ENCODE measurements around the gene SFXN2. TPM values are rescaled to one million over a fixed set of nuclear protein-coding genes. Genes with fewer than 3 reads are reported as not detected.

Gene SFXN2
- total RNA-seq, 1 donor from 2014 or later, result 6.3 TPM

DNA sequence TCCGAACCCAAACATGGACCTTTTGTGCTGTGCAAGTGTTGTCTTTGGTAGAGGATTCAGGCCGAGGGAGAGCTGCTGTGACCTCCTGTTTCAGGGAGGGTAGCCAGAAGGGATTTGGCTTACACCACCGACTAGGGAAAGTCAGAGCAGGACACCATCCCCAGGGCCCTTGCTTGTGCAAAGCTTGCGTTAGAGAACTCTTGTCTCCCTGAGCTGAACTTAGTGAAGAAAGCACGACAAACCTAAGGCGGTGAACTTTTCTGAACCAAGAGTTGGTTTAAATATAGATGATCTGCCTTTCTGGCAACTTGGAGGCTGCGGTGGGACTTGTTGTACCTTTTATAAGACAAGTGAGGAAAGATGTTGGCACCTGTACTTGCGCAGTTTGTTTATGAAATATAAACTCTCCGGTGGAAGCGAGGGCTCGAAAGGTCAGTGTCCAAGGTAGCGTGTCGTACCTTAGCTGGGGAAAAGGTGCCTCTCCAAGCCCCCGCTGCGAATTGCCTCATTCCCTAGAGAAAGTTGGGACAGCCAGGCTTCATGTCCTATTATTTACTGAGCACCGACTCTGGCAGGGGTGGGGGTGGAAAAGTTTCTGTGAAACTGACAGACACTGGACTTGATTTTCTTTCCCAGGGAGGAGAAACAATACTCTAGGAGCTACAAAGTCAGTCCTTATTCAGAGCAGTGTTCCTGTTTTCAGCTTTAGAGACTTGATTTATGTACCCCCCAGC, 60.9 kb downstream of the SFXN2 start:
- H3K27ac Mint-ChIP-seq (ENCODE audit: unreplicated experiment), result peak overlapping the region; percentile 93
- peaks cover 5% of the 10 kb centered on the region for H3K36me3 Mint-ChIP-seq (ENCODE audit: low read depth, unreplicated experiment)

DNA sequence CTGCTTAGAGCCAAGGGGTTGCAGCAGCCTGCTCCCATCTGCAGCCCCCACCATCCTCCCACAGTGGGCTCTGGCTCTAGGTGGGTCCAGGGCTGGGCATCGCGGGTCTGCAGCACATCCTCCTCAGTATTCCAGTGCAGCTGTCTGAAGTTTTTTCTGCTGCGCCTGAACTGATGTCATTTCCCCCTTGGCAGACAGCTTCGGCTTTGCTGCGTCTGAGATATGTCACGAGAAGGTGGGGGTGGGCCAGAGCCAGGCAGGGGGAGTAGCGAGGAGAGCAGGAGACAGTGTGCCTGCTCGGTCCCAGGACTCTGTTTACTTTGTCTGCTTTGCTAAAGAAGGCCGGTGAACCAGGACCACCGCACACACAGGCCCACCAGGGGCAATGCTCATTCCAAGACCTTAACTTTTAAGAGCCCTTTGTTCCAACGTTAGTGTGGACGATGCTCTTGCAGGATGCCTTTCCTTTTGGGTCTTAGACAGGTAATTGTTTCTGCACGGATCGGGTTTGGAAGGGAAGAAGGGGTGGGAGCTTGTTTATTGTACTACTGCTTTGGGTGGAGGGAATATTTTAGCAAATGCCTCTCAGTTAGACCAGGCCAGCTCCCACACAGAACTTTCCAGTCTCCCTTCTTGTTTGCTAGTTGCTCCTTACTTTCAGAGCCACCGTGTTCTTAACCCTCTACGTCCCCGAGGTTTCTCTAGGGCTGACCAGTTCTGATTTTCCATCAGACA, 61.7 kb downstream of the SFXN2 start:
- Mint-ChIP-seq H3K27ac (ENCODE audit: unreplicated experiment) (peak overlapping the region; percentile 93), H3K4me1 (ENCODE audit: unreplicated experiment) (peaks cover 53% of the 10 kb centered on the region), H3K9me3 (ENCODE audit: unreplicated experiment) (no peaks in the 10 kb centered on the region), H3K4me3 (ENCODE audit: unreplicated experiment) (peak overlapping the region; percentile 71), H3K27me3 (ENCODE audit: unreplicated experiment) (peaks cover 2% of the 10 kb centered on the region), H3K36me3 (ENCODE audit: low read depth, unreplicated experiment) (peaks cover 5% of the 10 kb centered on the region)
- peak; percentile 41 for DNase-seq (ENCODE audit: low spot score)
- TF ChIP-seq, protein P1, sequence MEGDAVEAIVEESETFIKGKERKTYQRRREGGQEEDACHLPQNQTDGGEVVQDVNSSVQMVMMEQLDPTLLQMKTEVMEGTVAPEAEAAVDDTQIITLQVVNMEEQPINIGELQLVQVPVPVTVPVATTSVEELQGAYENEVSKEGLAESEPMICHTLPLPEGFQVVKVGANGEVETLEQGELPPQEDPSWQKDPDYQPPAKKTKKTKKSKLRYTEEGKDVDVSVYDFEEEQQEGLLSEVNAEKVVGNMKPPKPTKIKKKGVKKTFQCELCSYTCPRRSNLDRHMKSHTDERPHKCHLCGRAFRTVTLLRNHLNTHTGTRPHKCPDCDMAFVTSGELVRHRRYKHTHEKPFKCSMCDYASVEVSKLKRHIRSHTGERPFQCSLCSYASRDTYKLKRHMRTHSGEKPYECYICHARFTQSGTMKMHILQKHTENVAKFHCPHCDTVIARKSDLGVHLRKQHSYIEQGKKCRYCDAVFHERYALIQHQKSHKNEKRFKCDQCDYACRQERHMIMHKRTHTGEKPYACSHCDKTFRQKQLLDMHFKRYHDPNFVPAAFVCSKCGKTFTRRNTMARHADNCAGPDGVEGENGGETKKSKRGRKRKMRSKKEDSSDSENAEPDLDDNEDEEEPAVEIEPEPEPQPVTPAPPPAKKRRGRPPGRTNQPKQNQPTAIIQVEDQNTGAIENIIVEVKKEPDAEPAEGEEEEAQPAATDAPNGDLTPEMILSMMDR (IDR thresholded peaks at IDR 0.05; ENCODE audit: unreplicated experiment), result no peak

More for the DNA sequence above, 60.9 kb downstream of the SFXN2 start:
- no peak for DNase-seq (ENCODE audit: low spot score)
- TF ChIP-seq, protein P1 (IDR thresholded peaks at IDR 0.05; ENCODE audit: unreplicated experiment), result no peak
- Mint-ChIP-seq H3K9me3 (ENCODE audit: unreplicated experiment) (no peaks in the 10 kb centered on the region), H3K27me3 (ENCODE audit: unreplicated experiment) (peaks cover 2% of the 10 kb centered on the region), H3K4me1 (ENCODE audit: unreplicated experiment) (peaks cover 46% of the 10 kb centered on the region), H3K4me3 (ENCODE audit: unreplicated experiment) (no peak overlapping the region)

DNA sequence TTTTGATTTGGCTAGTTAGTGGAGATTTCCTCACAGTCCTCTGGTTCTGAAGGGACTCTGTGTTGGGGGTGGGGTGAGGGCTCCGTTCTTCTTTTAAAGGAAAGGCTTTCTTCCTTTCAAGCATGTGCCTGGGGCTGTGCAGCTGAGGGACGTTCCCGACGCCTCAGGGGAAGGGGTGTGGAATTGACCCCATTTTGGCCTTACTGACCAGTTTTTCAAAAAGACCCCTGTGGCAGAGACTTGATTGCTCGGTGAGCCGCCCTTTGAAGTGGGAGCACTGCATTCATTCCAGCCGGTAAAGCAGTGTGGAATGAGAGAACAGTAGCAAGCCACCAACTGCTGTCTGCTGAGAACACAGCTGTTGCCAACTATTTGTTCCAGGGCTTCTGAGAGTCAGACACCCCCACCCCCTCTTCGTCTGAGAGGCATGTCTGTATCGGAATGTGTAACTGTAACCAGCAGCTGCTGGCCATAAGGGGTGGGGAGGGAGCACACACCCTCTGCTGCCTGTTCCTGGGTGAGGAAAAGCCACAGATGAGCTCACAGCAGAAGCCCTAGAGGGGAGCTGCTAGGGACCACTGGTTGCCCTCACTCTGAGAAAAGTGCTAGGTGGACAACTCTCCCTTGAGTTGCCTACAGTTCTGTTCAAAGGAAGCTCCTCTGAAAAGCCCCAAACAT, 62.5 kb downstream of the SFXN2 start:
- no peak overlapping the region for H3K4me3 Mint-ChIP-seq (ENCODE audit: unreplicated experiment)
- DNase-seq (ENCODE audit: low spot score), result peak; percentile 29
- H3K9me3 Mint-ChIP-seq (ENCODE audit: unreplicated experiment), result no peaks in the 10 kb centered on the region
- peak overlapping the region; percentile 93 for H3K27ac Mint-ChIP-seq (ENCODE audit: unreplicated experiment)
- peaks cover 5% of the 10 kb centered on the region for H3K36me3 Mint-ChIP-seq (ENCODE audit: low read depth, unreplicated experiment)
- peaks cover 57% of the 10 kb centered on the region for H3K4me1 Mint-ChIP-seq (ENCODE audit: unreplicated experiment)
- TF ChIP-seq, protein P1 (IDR thresholded peaks at IDR 0.05; ENCODE audit: unreplicated experiment), result no peak
- peaks cover 2% of the 10 kb centered on the region for H3K27me3 Mint-ChIP-seq (ENCODE audit: unreplicated experiment)

DNA sequence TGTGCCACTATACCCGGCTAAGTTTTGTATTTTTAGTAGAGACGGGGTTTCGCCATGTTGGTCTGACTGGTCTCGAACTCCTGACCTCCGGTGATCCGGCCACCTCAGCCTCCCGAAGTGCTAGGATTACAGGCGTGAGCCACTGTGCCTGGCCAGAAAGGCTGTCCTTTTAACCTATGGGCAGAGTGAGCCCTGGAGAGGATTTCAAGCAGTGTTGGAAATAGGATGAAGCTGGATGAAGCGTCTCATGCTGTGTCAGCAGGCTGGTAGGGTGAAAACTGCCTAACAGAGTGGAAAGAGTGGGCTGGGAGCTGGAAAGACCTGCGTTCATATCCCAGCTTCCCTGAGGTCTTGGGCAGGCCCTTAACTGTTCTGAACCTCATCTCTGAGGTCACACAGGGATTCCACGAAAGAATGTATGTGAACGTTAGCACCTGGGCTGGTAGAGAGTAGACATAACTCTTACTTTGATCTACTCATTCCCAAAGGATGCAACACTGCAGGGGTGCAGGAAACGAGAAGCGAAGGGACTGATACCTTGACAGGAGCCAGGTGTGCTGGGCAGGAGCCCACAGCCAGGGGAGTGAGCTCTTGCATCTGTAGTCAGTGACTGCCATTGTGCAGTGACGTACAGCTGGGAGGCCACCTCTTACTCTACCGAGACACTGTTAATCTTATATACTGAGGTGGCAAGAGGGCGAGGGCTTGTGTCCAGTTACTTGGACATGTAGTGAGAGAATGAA, 63.4 kb downstream of the SFXN2 start:
- TF ChIP-seq, protein P1 (IDR thresholded peaks at IDR 0.05; ENCODE audit: unreplicated experiment), result no peak
- DNase-seq (ENCODE audit: low spot score), result no peak
- Mint-ChIP-seq H3K4me3 (ENCODE audit: unreplicated experiment) (peak overlapping the region; percentile 37), H3K27me3 (ENCODE audit: unreplicated experiment) (peaks cover 2% of the 10 kb centered on the region), H3K36me3 (ENCODE audit: low read depth, unreplicated experiment) (peaks cover 5% of the 10 kb centered on the region), H3K27ac (ENCODE audit: unreplicated experiment) (no peak overlapping the region), H3K9me3 (ENCODE audit: unreplicated experiment) (no peaks in the 10 kb centered on the region), H3K4me1 (ENCODE audit: unreplicated experiment) (peaks cover 63% of the 10 kb centered on the region)

Data from endothelial cell (in vitro differentiated cells).